Measurements from ENCODE around the gene CMTR1.

GRCh38 chr6:37429352-37429750, 3.7 kb upstream of the CMTR1 start:
- TF ChIP-seq GATA2 (IDR thresholded peaks at IDR 0.05; ENCODE audit: low read depth, low read length) (no peak), GATA3 (IDR thresholded peaks at IDR 0.05; ENCODE audit: low read depth, low read length) (no peak)

Measured in SH-SY5Y (cell line).